ENCODE results near the gene UQCRFS1. TPM values are rescaled to one million over a fixed set of nuclear protein-coding genes. Genes with fewer than 3 reads are reported as not detected.
A peak's percentile ranks its signal among the peaks of the same experiment; 100 is the strongest.
"Not testable (repeated sequence)": the region's sequence is repeated elsewhere in the genome, so short reads cannot be mapped to it uniquely, and the experiment has no call there.

The UQCRFS1 gene
- total RNA-seq, 2 donors from 2014 or later, result 27.3 to 33.6 TPM

GRCh38 chr19:29245215-29245614, 32.3 kb upstream of the UQCRFS1 start:
- Mint-ChIP-seq H3K4me3 (no peak overlapping the region), H3K9me3 (no peaks in the 10 kb centered on the region), H3K36me3 (no peaks in the 10 kb centered on the region), H3K4me1 (ENCODE audit: low read depth in 2 of 2) (no peaks in the 10 kb centered on the region), H3K27me3 (peaks cover 23 to 32% of the 10 kb centered on the region in 2 donors), H3K27ac (no peak overlapping the region)
- DNase-seq (ENCODE audit: low spot score), result no peak
- no peak for ATAC-seq

GRCh38 chr19:29241324-29241723, 28.4 kb upstream of the UQCRFS1 start:
- H3K4me1 Mint-ChIP-seq (ENCODE audit: low read depth in 2 of 2), result no peaks in the 10 kb centered on the region
- H3K36me3 Mint-ChIP-seq, result no peaks in the 10 kb centered on the region
- no peak overlapping the region for H3K4me3 Mint-ChIP-seq
- no peak overlapping the region for H3K27ac Mint-ChIP-seq
- no peak for ATAC-seq
- H3K27me3 Mint-ChIP-seq, result peaks cover 12 to 22% of the 10 kb centered on the region in 2 donors
- no peak for DNase-seq (ENCODE audit: low spot score)
- no peaks in the 10 kb centered on the region for H3K9me3 Mint-ChIP-seq

GRCh38 chr19:29239213-29239776, 26.3 kb upstream of the UQCRFS1 start:
- no peaks in the 10 kb centered on the region for H3K4me1 Mint-ChIP-seq (ENCODE audit: low read depth in 2 of 2)
- no peaks in the 10 kb centered on the region for H3K9me3 Mint-ChIP-seq
- no peak for ATAC-seq
- H3K27me3 Mint-ChIP-seq, result peaks cover 9 to 34% of the 10 kb centered on the region in 2 donors
- H3K36me3 Mint-ChIP-seq, result peaks cover 8% of the 10 kb centered on the region
- H3K27ac Mint-ChIP-seq, result no peak overlapping the region
- no peak for DNase-seq (ENCODE audit: low spot score)
- H3K4me3 Mint-ChIP-seq, result no peak overlapping the region

- peaks cover 5 to 24% of the 10 kb centered on the region in 2 donors for H3K27me3 Mint-ChIP-seq
- ATAC-seq, result peak in 1 of 2 donors; percentile 24
- no peak for DNase-seq (ENCODE audit: low spot score)
- H3K36me3 Mint-ChIP-seq, result peaks cover 11% of the 10 kb centered on the region
- H3K4me1 Mint-ChIP-seq (ENCODE audit: low read depth in 2 of 2), result no peaks in the 10 kb centered on the region
- H3K27ac Mint-ChIP-seq, result no peak overlapping the region
- no peaks in the 10 kb centered on the region for H3K9me3 Mint-ChIP-seq
- H3K4me3 Mint-ChIP-seq, result no peak overlapping the region
Measured at GRCh38 chr19:29233591-29233990, 20.6 kb upstream of the UQCRFS1 start.

- DNase-seq (ENCODE audit: low spot score) (no peak), ATAC-seq (no peak)
- peaks cover 5 to 21% of the 10 kb centered on the region in 2 donors for H3K27me3 Mint-ChIP-seq
- peaks cover 11% of the 10 kb centered on the region for H3K36me3 Mint-ChIP-seq
- H3K4me1 Mint-ChIP-seq (ENCODE audit: low read depth in 2 of 2), result no peaks in the 10 kb centered on the region
- no peak overlapping the region for H3K27ac Mint-ChIP-seq
- H3K4me3 Mint-ChIP-seq, result no peak overlapping the region
- no peaks in the 10 kb centered on the region for H3K9me3 Mint-ChIP-seq
Measured at GRCh38 chr19:29232315-29232852, 19.4 kb upstream of the UQCRFS1 start.

- H3K27ac Mint-ChIP-seq; ATAC-seq; H3K9me3 Mint-ChIP-seq; H3K4me1 Mint-ChIP-seq (ENCODE audit: low read depth in 2 of 2); H3K4me3 Mint-ChIP-seq; DNase-seq (ENCODE audit: low spot score): not testable (repeated sequence)
- Mint-ChIP-seq H3K27me3 (peaks cover 5 to 20% of the 10 kb centered on the region in 2 donors), H3K36me3 (peaks cover 11% of the 10 kb centered on the region)
Measured at GRCh38 chr19:29231306-29231705, 18.4 kb upstream of the UQCRFS1 start.

GRCh38 chr19:29217616-29218015, 4.7 kb upstream of the UQCRFS1 start:
- Mint-ChIP-seq H3K36me3 (no peaks in the 10 kb centered on the region), H3K9me3 (no peaks in the 10 kb centered on the region), H3K4me1 (ENCODE audit: low read depth in 2 of 2) (peaks cover 4 to 5% of the 10 kb centered on the region in 2 donors), H3K27ac (no peak overlapping the region), H3K4me3 (no peak overlapping the region), H3K27me3 (peaks cover 18 to 27% of the 10 kb centered on the region in 2 donors)
- no peak for DNase-seq (ENCODE audit: low spot score)
- ATAC-seq, result no peak

GRCh38 chr19:29216021-29216420, 3.1 kb upstream of the UQCRFS1 start:
- no peak for DNase-seq (ENCODE audit: low spot score)
- no peak overlapping the region for H3K4me3 Mint-ChIP-seq
- peaks cover 15% of the 10 kb centered on the region for H3K36me3 Mint-ChIP-seq
- peaks cover 13 to 15% of the 10 kb centered on the region in 2 donors for H3K27me3 Mint-ChIP-seq
- H3K4me1 Mint-ChIP-seq (ENCODE audit: low read depth in 2 of 2), result peaks cover 18 to 19% of the 10 kb centered on the region in 2 donors
- no peaks in the 10 kb centered on the region for H3K9me3 Mint-ChIP-seq
- ATAC-seq, result no peak
- no peak overlapping the region for H3K27ac Mint-ChIP-seq

GRCh38 chr19:29215322-29215845, 2.4 kb upstream of the UQCRFS1 start:
- Mint-ChIP-seq H3K36me3 (peaks cover 21% of the 10 kb centered on the region), H3K4me1 (ENCODE audit: low read depth in 2 of 2) (peaks cover 20 to 25% of the 10 kb centered on the region in 2 donors), H3K27me3 (peaks cover 10 to 15% of the 10 kb centered on the region in 2 donors), H3K9me3 (no peaks in the 10 kb centered on the region), H3K27ac (no peak overlapping the region), H3K4me3 (no peak overlapping the region)
- ATAC-seq (no peak), DNase-seq (ENCODE audit: low spot score) (no peak)

GRCh38 chr19:29214411-29214810, 1.5 kb upstream of the UQCRFS1 start:
- H3K9me3 Mint-ChIP-seq, result no peaks in the 10 kb centered on the region
- ATAC-seq (no peak), DNase-seq (ENCODE audit: low spot score) (no peak)
- H3K4me3 Mint-ChIP-seq, result peak overlapping the region; percentile 1
- peaks cover 29 to 34% of the 10 kb centered on the region in 2 donors for H3K4me1 Mint-ChIP-seq (ENCODE audit: low read depth in 2 of 2)
- H3K27me3 Mint-ChIP-seq, result peaks cover 10 to 15% of the 10 kb centered on the region in 2 donors
- H3K27ac Mint-ChIP-seq, result no peak overlapping the region
- H3K36me3 Mint-ChIP-seq, result peaks cover 21% of the 10 kb centered on the region

GRCh38 chr19:29212356-29212647, 649 bp downstream of the UQCRFS1 start:
- H3K36me3 Mint-ChIP-seq, result peaks cover 21% of the 10 kb centered on the region

GRCh38 chr19:29211562-29212355, 1.2 kb downstream of the UQCRFS1 start:
- DNase-seq (ENCODE audit: low spot score), result no peak
- ATAC-seq, result no peak
- H3K27ac Mint-ChIP-seq, result peak overlapping the region; percentile 96
- peaks cover 35 to 41% of the 10 kb centered on the region in 2 donors for H3K4me1 Mint-ChIP-seq (ENCODE audit: low read depth in 2 of 2)
- peak overlapping the region; percentile 99 for H3K4me3 Mint-ChIP-seq
- no peaks in the 10 kb centered on the region for H3K9me3 Mint-ChIP-seq
- H3K27me3 Mint-ChIP-seq, result peaks cover 0 to 8% of the 10 kb centered on the region in 2 donors
- peaks cover 21% of the 10 kb centered on the region for H3K36me3 Mint-ChIP-seq

More at GRCh38 chr19:29212356-29212647, 649 bp downstream of the UQCRFS1 start:
- H3K27me3 Mint-ChIP-seq, result peaks cover 0 to 8% of the 10 kb centered on the region in 2 donors
- peak overlapping the region; percentile 96 for H3K27ac Mint-ChIP-seq
- no peaks in the 10 kb centered on the region for H3K9me3 Mint-ChIP-seq
- peaks cover 35 to 40% of the 10 kb centered on the region in 2 donors for H3K4me1 Mint-ChIP-seq (ENCODE audit: low read depth in 2 of 2)
- DNase-seq (ENCODE audit: low spot score) (no peak), ATAC-seq (no peak)
- H3K4me3 Mint-ChIP-seq, result peak overlapping the region; percentile 99

GRCh38 chr19:29211041-29211440, 1.9 kb downstream of the UQCRFS1 start:
- H3K27me3 Mint-ChIP-seq; ATAC-seq; H3K9me3 Mint-ChIP-seq; DNase-seq (ENCODE audit: low spot score): not testable (repeated sequence)
- Mint-ChIP-seq H3K4me3 (peak overlapping the region; percentile 99), H3K27ac (peak overlapping the region; percentile 96), H3K4me1 (ENCODE audit: low read depth in 2 of 2) (peaks cover 39 to 48% of the 10 kb centered on the region in 2 donors), H3K36me3 (peaks cover 24% of the 10 kb centered on the region)

- H3K36me3 Mint-ChIP-seq, result peaks cover 29% of the 10 kb centered on the region
- not testable (repeated sequence) for H3K9me3 Mint-ChIP-seq; H3K27me3 Mint-ChIP-seq; DNase-seq (ENCODE audit: low spot score); ATAC-seq
- H3K27ac Mint-ChIP-seq, result peak overlapping the region in 1 of 2 donors; percentile 41
- H3K4me3 Mint-ChIP-seq, result peak overlapping the region; percentile 99
- H3K4me1 Mint-ChIP-seq (ENCODE audit: low read depth in 2 of 2), result peaks cover 44 to 54% of the 10 kb centered on the region in 2 donors
Measured at GRCh38 chr19:29210502-29210901, 2.4 kb downstream of the UQCRFS1 start.
